GM19193 (cell line): ENCODE data around the gene ZNF132.

Experiments
- POLR2A ChIP-seq: IDR thresholded peaks from 4 replicates; pipeline ENCODE4 v1.6.1; 2011; ENCODE audit not compliant: insufficient read depth, insufficient read length; ENCODE audit errors: extremely low read depth

Gene ZNF132

GRCh38 chr19:58429745-58430144 lies 10.2 kb downstream of the ZNF132 start:
- TF ChIP-seq POLR2A: no peak

- TF ChIP-seq POLR2A: no peak
Observed at GRCh38 chr19:58428617-58429016, 11.3 kb downstream of the ZNF132 start.

- no peak for TF ChIP-seq POLR2A
Observed at GRCh38 chr19:58417071-58417470, 22.9 kb downstream of the ZNF132 start.

GRCh38 chr19:58416604-58417003 lies 23.3 kb downstream of the ZNF132 start:
- no peak for TF ChIP-seq POLR2A

- TF ChIP-seq POLR2A: no peak
Observed at GRCh38 chr19:58409010-58409790, 30.8 kb downstream of the ZNF132 start.

- peak; percentile 87 for TF ChIP-seq POLR2A
Observed at GRCh38 chr19:58408152-58409009, 31.6 kb downstream of the ZNF132 start, which contains the start of gene ZNF584. ZNF584 (plus strand) TSS chr19:58408649; CDS start chr19:58409148, 499 bp downstream.

GRCh38 chr19:58407658-58408151 lies 32.2 kb downstream of the ZNF132 start:
- no peak for TF ChIP-seq POLR2A

- no peak for TF ChIP-seq POLR2A
Observed at GRCh38 chr19:58406818-58407657, 32.9 kb downstream of the ZNF132 start.

GRCh38 chr19:58401840-58402421 lies 38.0 kb downstream of the ZNF132 start:
- no peak for TF ChIP-seq POLR2A

GRCh38 chr19:58400916-58401839 lies 38.8 kb downstream of the ZNF132 start:
- peak; percentile 84 for TF ChIP-seq POLR2A

- TF ChIP-seq POLR2A: no peak
Observed at GRCh38 chr19:58400316-58400915, 39.5 kb downstream of the ZNF132 start.

- TF ChIP-seq POLR2A: no peak
Observed at GRCh38 chr19:58399903-58400302, 40.0 kb downstream of the ZNF132 start.

GRCh38 chr19:58398545-58398944 lies 41.4 kb downstream of the ZNF132 start:
- no peak for TF ChIP-seq POLR2A
